ENCODE data around the gene SLC2A4RG. TPM values are rescaled to one million over a fixed set of nuclear protein-coding genes. Genes with fewer than 3 reads are reported as not detected.

The SLC2A4RG gene
- total and polyA plus RNA-seq, 2 experiments from 2014 or later: 21.3 to 63.9 TPM

- Histone ChIP-seq H3K9me2 (ENCODE audit: insufficient read depth) (no peaks in the 10 kb centered on the region), H3K4me2 (ENCODE audit: unreplicated experiment) (no peak overlapping the region), H2AFZ (no peak overlapping the region), H3K27ac (no peak overlapping the region), H4K20me1 (ENCODE audit: insufficient read depth) (no peaks in the 10 kb centered on the region), H3K4me3 (no peak overlapping the region), H3K36me3 (ENCODE audit: low read depth) (0 out of 2 replicates have a peak, but pooled peaks cover 8% of the 10 kb centered on the region), H3K9me3 (ENCODE audit: low read depth) (no peaks in the 10 kb centered on the region), H3K4me1 (ENCODE audit: insufficient read depth) (peaks cover 7% of the 10 kb centered on the region; the same call in 1 of the 2 replicates), H3F3A (ENCODE audit: insufficient read depth) (peaks cover 12% of the 10 kb centered on the region; the same call in 1 of the 2 replicates), H3K9ac (no peak overlapping the region), H3K27me3 (replicated peaks; ENCODE audit: insufficient read depth) (no peaks in the 10 kb centered on the region), H3K79me2 (ENCODE audit: insufficient read depth) (no peaks in the 10 kb centered on the region)
- DNase-seq: no peak
- in situ Hi-C loops (cut with MboI): no loop called here
- no peak for TF ChIP-seq EZH2phosphoT487 (IDR thresholded peaks at IDR 0.05; ENCODE audit: insufficient read depth, low read depth)
- no peak for TF ChIP-seq EZH2 (IDR thresholded peaks at IDR 0.05; ENCODE audit: insufficient read depth, poor library complexity, severe bottlenecking)
- 70 to 73% methylated on average over 12 to 15 of the region's 15 CpGs for WGBS, 2 experiments (ENCODE audit: low coverage in 1 of 2, low lambda C conversion rate in 2 of 2, missing lambda C conversion rate in 2 of 2)
Observed at GRCh38 chr20:63745424-63745805, 5.8 kb downstream of the SLC2A4RG start.

GRCh38 chr20:63745961-63746731, 6.6 kb downstream of the SLC2A4RG start:
- in situ Hi-C loops (cut with MboI): no loop called here
- no peaks in the 10 kb centered on the region for H4K20me1 ChIP-seq (ENCODE audit: insufficient read depth)

GRCh38 chr20:63746751-63747315, 7.3 kb downstream of the SLC2A4RG start:
- Histone ChIP-seq H3K27me3 (replicated peaks; ENCODE audit: insufficient read depth) (no peaks in the 10 kb centered on the region), H3K36me3 (ENCODE audit: low read depth) (0 out of 2 replicates have a peak, but pooled peaks cover 8% of the 10 kb centered on the region), H3K4me1 (ENCODE audit: insufficient read depth) (no peaks in the 10 kb centered on the region), H3K9me2 (ENCODE audit: insufficient read depth) (no peaks in the 10 kb centered on the region), H3K9ac (no peak overlapping the region), H2AFZ (no peak overlapping the region), H3F3A (ENCODE audit: insufficient read depth) (peaks cover 12% of the 10 kb centered on the region; the same call in 1 of the 2 replicates), H3K27ac (no peak overlapping the region), H3K9me3 (ENCODE audit: low read depth) (no peaks in the 10 kb centered on the region), H3K4me3 (no peak overlapping the region), H3K79me2 (ENCODE audit: insufficient read depth) (no peaks in the 10 kb centered on the region), H4K20me1 (ENCODE audit: insufficient read depth) (no peaks in the 10 kb centered on the region), H3K4me2 (ENCODE audit: unreplicated experiment) (no peak overlapping the region)
- WGBS, 2 experiments (ENCODE audit: low coverage in 1 of 2, low lambda C conversion rate in 2 of 2, missing lambda C conversion rate in 2 of 2): 95 to 97% methylated on average over 27 to 42 of the region's 47 CpGs
- TF ChIP-seq EZH2phosphoT487 (IDR thresholded peaks at IDR 0.05; ENCODE audit: insufficient read depth, low read depth): no peak
- TF ChIP-seq EZH2 (IDR thresholded peaks at IDR 0.05; ENCODE audit: insufficient read depth, poor library complexity, severe bottlenecking): no peak
- in situ Hi-C loops (cut with MboI): no loop called here
- DNase-seq: no peak

More at GRCh38 chr20:63745961-63746731, 6.6 kb downstream of the SLC2A4RG start:
- no peak overlapping the region for H3K9ac ChIP-seq
- no peak overlapping the region for H2AFZ ChIP-seq
- no peaks in the 10 kb centered on the region for H3K9me3 ChIP-seq (ENCODE audit: low read depth)
- no peaks in the 10 kb centered on the region for H3K79me2 ChIP-seq (ENCODE audit: insufficient read depth)
- no peaks in the 10 kb centered on the region for H3K9me2 ChIP-seq (ENCODE audit: insufficient read depth)
- TF ChIP-seq EZH2phosphoT487 (IDR thresholded peaks at IDR 0.05; ENCODE audit: insufficient read depth, low read depth) (no peak), EZH2 (IDR thresholded peaks at IDR 0.05; ENCODE audit: insufficient read depth, poor library complexity, severe bottlenecking) (no peak)
- DNase-seq: no peak
- 0 out of 2 replicates have a peak, but pooled peaks cover 8% of the 10 kb centered on the region for H3K36me3 ChIP-seq (ENCODE audit: low read depth)
- H3K4me3 ChIP-seq: no peak overlapping the region
- 90 to 93% methylated on average over 19 to 26 of the region's 26 CpGs for WGBS, 2 experiments (ENCODE audit: low coverage in 1 of 2, low lambda C conversion rate in 2 of 2, missing lambda C conversion rate in 2 of 2)
- H3F3A ChIP-seq (ENCODE audit: insufficient read depth): peaks cover 12% of the 10 kb centered on the region; the same call in 1 of the 2 replicates
- H3K4me2 ChIP-seq (ENCODE audit: unreplicated experiment): no peak overlapping the region
- H3K4me1 ChIP-seq (ENCODE audit: insufficient read depth): peaks cover 7% of the 10 kb centered on the region; the same call in 1 of the 2 replicates
- H3K27ac ChIP-seq: no peak overlapping the region
- no peaks in the 10 kb centered on the region for H3K27me3 ChIP-seq (replicated peaks; ENCODE audit: insufficient read depth)

GRCh38 chr20:63747622-63748069, 8.1 kb downstream of the SLC2A4RG start:
- H3F3A ChIP-seq (ENCODE audit: insufficient read depth): peaks cover 12% of the 10 kb centered on the region; the same call in 1 of the 2 replicates
- WGBS, 2 experiments (ENCODE audit: low coverage in 1 of 2, low lambda C conversion rate in 2 of 2, missing lambda C conversion rate in 2 of 2): 71 to 80% methylated on average over 7 to 12 of the region's 13 CpGs
- H3K27me3 ChIP-seq (replicated peaks; ENCODE audit: insufficient read depth): no peaks in the 10 kb centered on the region
- H3K4me1 ChIP-seq (ENCODE audit: insufficient read depth): no peaks in the 10 kb centered on the region
- H3K36me3 ChIP-seq (ENCODE audit: low read depth): 0 out of 2 replicates have a peak, but pooled peaks cover 8% of the 10 kb centered on the region
- no peak overlapping the region for H3K27ac ChIP-seq
- H3K9ac ChIP-seq: no peak overlapping the region
- TF ChIP-seq EZH2 (IDR thresholded peaks at IDR 0.05; ENCODE audit: insufficient read depth, poor library complexity, severe bottlenecking) (no peak), EZH2phosphoT487 (IDR thresholded peaks at IDR 0.05; ENCODE audit: insufficient read depth, low read depth) (no peak)
- no peaks in the 10 kb centered on the region for H3K79me2 ChIP-seq (ENCODE audit: insufficient read depth)
- H2AFZ ChIP-seq: no peak overlapping the region
- H3K4me3 ChIP-seq: no peak overlapping the region
- no peaks in the 10 kb centered on the region for H3K9me3 ChIP-seq (ENCODE audit: low read depth)
- H4K20me1 ChIP-seq (ENCODE audit: insufficient read depth): no peaks in the 10 kb centered on the region
- H3K9me2 ChIP-seq (ENCODE audit: insufficient read depth): no peaks in the 10 kb centered on the region
- in situ Hi-C loops (cut with MboI): no loop called here
- H3K4me2 ChIP-seq (ENCODE audit: unreplicated experiment): no peak overlapping the region
- DNase-seq: no peak

Measured in GM23248 (cell line).